ENCODE data around the gene CDC14B. TPM values are rescaled to one million over a fixed set of nuclear protein-coding genes. Genes with fewer than 3 reads are reported as not detected.

CDC14B gene
- total RNA-seq, 4 donors from 2014 or later, result 19.8 to 28.8 (median 23.6) TPM

DNA sequence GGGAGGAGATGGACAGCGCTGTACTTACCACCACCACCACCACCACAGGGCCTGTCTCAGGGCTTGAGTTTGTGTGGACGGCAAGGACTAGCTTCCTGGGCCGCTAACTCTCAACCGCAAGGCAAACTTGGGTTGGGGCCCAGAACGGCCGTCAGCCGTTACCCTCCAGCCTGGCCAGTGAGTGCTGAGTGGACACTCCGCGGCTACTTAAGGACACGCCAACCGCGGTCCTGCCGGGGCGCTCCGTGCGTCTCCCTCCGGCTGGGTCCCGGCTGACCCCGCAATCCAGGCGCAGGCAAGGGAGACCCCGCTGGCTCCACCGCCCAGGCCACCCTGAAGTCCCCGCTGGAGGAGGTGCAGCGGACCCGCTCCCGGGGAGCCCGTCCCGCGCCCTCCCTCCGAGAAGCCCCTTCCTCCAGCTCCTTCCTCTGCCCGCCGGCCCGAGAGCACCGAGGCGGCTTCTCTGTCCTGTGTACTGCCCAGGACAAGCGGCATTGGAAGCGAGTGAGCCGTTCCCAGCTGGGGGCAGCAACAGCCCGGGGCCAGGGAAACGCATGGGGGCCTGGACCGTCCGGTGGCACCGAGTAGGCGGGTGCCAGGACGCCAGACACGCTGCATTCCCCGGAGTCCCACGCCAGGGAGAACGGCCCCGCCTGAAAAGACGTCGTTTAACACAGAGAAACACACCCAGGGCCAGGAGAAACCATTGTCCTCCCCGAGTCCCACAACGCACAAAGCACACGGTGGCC, 123.1 kb downstream of the CDC14B start:
- ATAC-seq, result no peak
- H3K9me3 ChIP-seq, result no peaks in the 10 kb centered on the region
- 95% methylated on average over 14 of the region's 55 CpGs; no CpG with 5 or more reads in 1 of the 2 donors for WGBS, 2 donors (ENCODE audit: low coverage in 1 of 2)
- H3K27me3 ChIP-seq, result no peaks in the 10 kb centered on the region
- H3K4me1 ChIP-seq, result peaks cover 0 to 16% (median 0%) of the 10 kb centered on the region in 3 donors
- H3K27ac ChIP-seq, result no peak overlapping the region
- H3K36me3 ChIP-seq, result peaks cover 0 to 40% of the 10 kb centered on the region in 2 donors
- no peak for TF ChIP-seq EP300 (IDR thresholded peaks at IDR 0.05)
- H3K4me3 ChIP-seq, result no peak overlapping the region

DNA sequence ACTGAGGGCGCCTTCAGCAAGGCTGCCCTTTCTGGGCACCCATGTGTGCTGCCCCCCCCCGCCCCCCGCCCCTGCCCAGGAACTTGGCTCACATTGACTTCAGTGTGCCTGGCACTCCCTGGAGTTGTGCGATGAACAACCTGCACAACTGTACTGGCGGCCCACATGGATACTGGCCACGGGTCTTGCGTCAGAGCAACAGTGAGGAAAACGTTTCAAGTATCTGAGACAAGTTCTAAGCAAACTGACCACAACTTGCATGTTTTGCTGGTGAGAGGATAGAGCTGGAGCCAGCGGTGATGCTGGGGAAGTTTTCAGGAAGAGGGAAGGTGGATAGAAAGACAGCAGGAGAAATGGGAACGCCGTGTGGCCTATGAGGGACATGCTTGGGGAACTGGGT, 124.3 kb downstream of the CDC14B start:
- WGBS, 2 donors (ENCODE audit: low coverage in 1 of 2), result 76 to 84% methylated on average over 3 to 4 of the region's 11 CpGs
- Histone ChIP-seq H3K9me3 (no peaks in the 10 kb centered on the region), H3K4me1 (peaks cover 0 to 7% (median 0%) of the 10 kb centered on the region in 3 donors), H3K27ac (no peak overlapping the region), H3K36me3 (peaks cover 0 to 52% of the 10 kb centered on the region in 2 donors), H3K4me3 (no peak overlapping the region), H3K27me3 (no peaks in the 10 kb centered on the region)
- TF ChIP-seq, protein P1, sequence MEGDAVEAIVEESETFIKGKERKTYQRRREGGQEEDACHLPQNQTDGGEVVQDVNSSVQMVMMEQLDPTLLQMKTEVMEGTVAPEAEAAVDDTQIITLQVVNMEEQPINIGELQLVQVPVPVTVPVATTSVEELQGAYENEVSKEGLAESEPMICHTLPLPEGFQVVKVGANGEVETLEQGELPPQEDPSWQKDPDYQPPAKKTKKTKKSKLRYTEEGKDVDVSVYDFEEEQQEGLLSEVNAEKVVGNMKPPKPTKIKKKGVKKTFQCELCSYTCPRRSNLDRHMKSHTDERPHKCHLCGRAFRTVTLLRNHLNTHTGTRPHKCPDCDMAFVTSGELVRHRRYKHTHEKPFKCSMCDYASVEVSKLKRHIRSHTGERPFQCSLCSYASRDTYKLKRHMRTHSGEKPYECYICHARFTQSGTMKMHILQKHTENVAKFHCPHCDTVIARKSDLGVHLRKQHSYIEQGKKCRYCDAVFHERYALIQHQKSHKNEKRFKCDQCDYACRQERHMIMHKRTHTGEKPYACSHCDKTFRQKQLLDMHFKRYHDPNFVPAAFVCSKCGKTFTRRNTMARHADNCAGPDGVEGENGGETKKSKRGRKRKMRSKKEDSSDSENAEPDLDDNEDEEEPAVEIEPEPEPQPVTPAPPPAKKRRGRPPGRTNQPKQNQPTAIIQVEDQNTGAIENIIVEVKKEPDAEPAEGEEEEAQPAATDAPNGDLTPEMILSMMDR (IDR thresholded peaks at IDR 0.05), result no peak
- no peak for TF ChIP-seq EP300 (IDR thresholded peaks at IDR 0.05)
- TF ChIP-seq POLR2A (IDR thresholded peaks at IDR 0.05), result no peak
- no peak for TF ChIP-seq POLR2AphosphoS5 (IDR thresholded peaks at IDR 0.05)
- no peak for ATAC-seq

DNA sequence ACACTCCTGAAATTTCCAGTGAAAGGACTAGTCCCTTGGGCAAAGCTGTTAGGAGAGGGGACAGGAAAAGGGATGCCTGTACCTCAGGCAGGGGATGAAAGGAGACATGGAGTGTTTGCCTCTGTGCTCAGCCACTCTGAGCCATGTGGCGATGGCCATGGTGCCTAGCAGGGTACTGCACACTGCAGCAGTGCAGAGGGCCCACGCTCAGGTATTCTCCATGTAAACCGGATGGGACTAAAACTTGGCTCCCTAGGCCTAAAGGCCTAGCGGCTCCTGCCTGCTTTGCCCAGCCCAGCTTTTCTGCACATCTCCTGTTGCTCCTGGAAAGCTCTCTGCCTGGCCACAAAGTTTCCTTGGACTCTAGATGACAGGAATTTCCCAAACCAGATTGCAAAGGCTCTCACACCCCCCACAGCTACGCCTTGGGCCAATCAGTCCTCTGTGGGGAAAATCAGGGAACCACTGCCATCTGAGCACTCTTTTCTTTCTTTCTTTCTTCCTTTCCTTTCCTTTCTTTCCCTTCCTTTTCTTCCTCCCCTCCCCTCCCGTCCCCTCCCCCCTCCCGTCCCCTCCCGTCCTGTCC, 125.3 kb downstream of the CDC14B start:
- no peaks in the 10 kb centered on the region for H3K27me3 ChIP-seq
- ATAC-seq, result no peak
- peaks cover 0 to 63% of the 10 kb centered on the region in 2 donors for H3K36me3 ChIP-seq
- H3K4me3 ChIP-seq, result no peak overlapping the region
- peaks cover 0 to 7% (median 0%) of the 10 kb centered on the region in 3 donors for H3K4me1 ChIP-seq
- TF ChIP-seq EP300 (IDR thresholded peaks at IDR 0.05) (no peak), POLR2AphosphoS5 (IDR thresholded peaks at IDR 0.05) (no peak), POLR2A (IDR thresholded peaks at IDR 0.05) (no peak)
- TF ChIP-seq, protein P1 (IDR thresholded peaks at IDR 0.05), result no peak
- 91% methylated on average over 5 of the region's 8 CpGs; no CpG with 5 or more reads in 1 of the 2 donors for WGBS, 2 donors (ENCODE audit: low coverage in 1 of 2)
- no peaks in the 10 kb centered on the region for H3K9me3 ChIP-seq
- H3K27ac ChIP-seq, result peak overlapping the region in 1 of 4 donors; percentile 23

DNA sequence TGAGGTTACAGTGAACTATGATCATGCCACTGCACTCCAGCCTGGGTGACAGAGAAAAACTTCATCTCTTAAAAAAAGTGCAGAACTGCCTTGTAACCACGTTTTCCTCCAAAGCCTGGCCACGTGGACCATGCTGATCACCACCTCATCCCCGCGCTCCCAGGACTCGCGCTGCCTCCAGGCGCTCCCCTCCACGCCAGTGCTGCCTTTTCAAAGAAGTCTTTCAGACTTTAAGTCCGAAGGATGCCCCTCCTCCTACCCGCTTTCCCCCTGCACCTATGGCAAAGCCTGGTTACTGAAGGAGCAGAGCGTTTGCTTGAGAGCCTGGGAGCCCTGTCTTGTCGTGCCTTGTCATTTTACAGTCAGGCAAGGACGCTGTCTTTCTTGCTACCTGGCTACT, 125.9 kb downstream of the CDC14B start:
- Histone ChIP-seq H3K27ac (peak overlapping the region in 1 of 4 donors; percentile 23), H3K36me3 (peaks cover 0 to 68% of the 10 kb centered on the region in 2 donors), H3K9me3 (no peaks in the 10 kb centered on the region), H3K4me1 (peaks cover 0 to 7% (median 0%) of the 10 kb centered on the region in 3 donors), H3K4me3 (no peak overlapping the region), H3K27me3 (no peaks in the 10 kb centered on the region)
- 72 to 76% methylated on average over 13 of the region's 13 CpGs for WGBS, 2 donors (ENCODE audit: low coverage in 1 of 2)
- TF ChIP-seq POLR2AphosphoS5 (IDR thresholded peaks at IDR 0.05) (no peak), POLR2A (IDR thresholded peaks at IDR 0.05) (no peak), EP300 (IDR thresholded peaks at IDR 0.05) (no peak)
- TF ChIP-seq, protein P1 (IDR thresholded peaks at IDR 0.05), result no peak
- ATAC-seq, result no peak

DNA sequence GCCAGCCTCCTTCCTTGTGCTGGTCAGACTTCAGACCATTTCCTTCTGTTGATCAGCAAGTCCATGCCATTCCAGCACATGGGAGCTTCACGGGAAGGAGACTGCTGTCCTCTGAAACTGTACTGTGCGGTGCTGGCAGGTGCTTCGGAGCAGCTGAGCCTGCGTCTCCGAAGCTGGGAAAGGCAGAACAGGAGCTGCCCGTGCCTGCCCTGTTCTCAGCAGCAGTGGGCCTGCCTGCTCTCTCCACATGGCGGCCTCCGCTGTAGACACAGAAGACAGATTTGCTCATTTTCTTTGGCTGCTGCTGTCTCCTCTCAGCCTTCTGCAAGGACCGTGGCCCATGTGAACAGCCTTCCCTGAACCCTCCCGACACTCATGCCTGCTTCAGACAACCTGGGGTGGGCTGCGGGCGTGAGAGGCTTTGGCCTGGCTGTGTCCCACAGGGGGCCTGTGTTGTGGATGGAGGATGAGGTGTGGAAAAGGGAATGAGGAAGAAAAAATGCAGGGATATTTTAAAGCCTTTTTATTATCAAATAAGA, 126.6 kb downstream of the CDC14B start:
- no peak for TF ChIP-seq POLR2A (IDR thresholded peaks at IDR 0.05)
- TF ChIP-seq EP300 (IDR thresholded peaks at IDR 0.05), result no peak
- TF ChIP-seq, protein P1 (IDR thresholded peaks at IDR 0.05), result no peak

More for the DNA sequence above, 126.6 kb downstream of the CDC14B start:
- H3K4me3 ChIP-seq, result no peak overlapping the region
- WGBS, 2 donors (ENCODE audit: low coverage in 1 of 2), result 80% methylated on average over 1 of the region's 12 CpGs; no CpG with 5 or more reads in 1 of the 2 donors
- ATAC-seq, result no peak
- peak overlapping the region in 1 of 4 donors; percentile 8 for H3K27ac ChIP-seq
- no peaks in the 10 kb centered on the region for H3K27me3 ChIP-seq
- peaks cover 0 to 10% (median 0%) of the 10 kb centered on the region in 3 donors for H3K4me1 ChIP-seq
- H3K36me3 ChIP-seq, result peaks cover 0 to 75% of the 10 kb centered on the region in 2 donors
- no peaks in the 10 kb centered on the region for H3K9me3 ChIP-seq

Data from gastroesophageal sphincter (tissue), 4 donors.